Stomach (tissue), 4 donors: Measurements from ENCODE around the gene POC1A.

ENCODE experiments used
- CTCF ChIP-seq, 7 experiments: fragments of 450-650 bp in 4 of 7; fragments of 200-600 bp in 3 of 7; sonication (generic) in 3 of 7; IDR thresholded peaks; one replicate each; pipeline ENCODE4 v1.5.1; 2016 to 2019; ENCODE audit warnings: antibody characterized with exemption in 7 of 7, control low read depth in 2 of 7, mild to moderate bottlenecking in 1 of 7
- EP300 ChIP-seq: sonication (generic); formaldehyde crosslinking; IDR thresholded peaks from one replicate; pipeline ENCODE4 v1.6.1; 2017; ENCODE audit warnings: antibody characterized with exemption
- POLR2A ChIP-seq, 4 donors: fragments of 450-650 bp; IDR thresholded peaks; one replicate each; pipeline ENCODE4 v1.6.1; 2016; ENCODE audit warnings: antibody characterized with exemption in 4 of 4, control low read depth in 2 of 4, mild to moderate bottlenecking in 1 of 4, moderate library complexity in 1 of 4

DNA sequence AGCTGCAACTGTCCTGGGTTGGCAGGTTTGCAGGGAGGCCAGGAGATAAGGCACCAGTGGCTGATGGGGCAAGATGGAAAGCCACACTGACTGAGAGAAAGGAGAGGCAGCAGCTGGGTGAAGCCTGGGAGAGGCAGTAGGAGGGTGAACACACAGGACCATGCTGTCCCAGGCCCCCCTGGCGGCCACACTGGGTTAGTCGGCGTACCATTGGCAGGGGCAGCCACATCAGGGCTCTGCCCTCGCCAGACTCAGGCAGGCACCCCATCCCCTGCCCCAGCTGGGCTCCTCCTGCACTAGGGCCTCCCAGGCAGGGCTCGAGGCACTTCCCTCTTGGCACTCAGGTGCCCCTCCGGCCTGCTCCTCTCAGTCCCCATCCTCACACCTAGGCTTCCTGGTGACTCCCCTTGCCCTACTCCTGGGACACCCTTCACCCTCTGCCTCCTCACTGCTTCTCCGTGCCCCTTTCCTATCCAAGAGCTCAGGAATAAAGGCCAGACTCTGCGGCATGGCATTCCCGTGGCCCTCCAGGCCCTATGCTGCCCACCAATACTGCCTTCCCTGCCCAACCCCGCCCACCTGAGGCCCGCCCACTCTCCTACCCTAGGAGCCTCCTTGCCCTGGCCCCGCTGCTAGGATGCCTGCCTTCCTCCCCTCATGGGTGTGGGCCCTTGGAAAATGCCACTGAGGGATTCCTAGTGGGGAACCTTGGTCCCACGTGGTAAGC lies 69.1 kb downstream of the POC1A start:
- TF ChIP-seq CTCF (IDR thresholded peaks at IDR 0.05) = no peak
- no peak for TF ChIP-seq POLR2A (IDR thresholded peaks at IDR 0.05)
- TF ChIP-seq EP300 = no peak
